Measurements from ENCODE around the gene HDLBP.

Gene HDLBP

GRCh38 chr2:241211276-241211675 lies 104.2 kb downstream of the HDLBP start:
- ATAC-seq (replicated peaks): peak in 1 of 2 donors; percentile 30
- H3K27ac Mint-ChIP-seq: no peak overlapping the region
- no peaks in the 10 kb centered on the region for H3K9me3 Mint-ChIP-seq
- H3K4me1 Mint-ChIP-seq: peaks cover 0 to 1% of the 10 kb centered on the region in 2 donors
- DNase-seq: no peak
- no peaks in the 10 kb centered on the region for H3K27me3 Mint-ChIP-seq
- no peaks in the 10 kb centered on the region for H3K36me3 Mint-ChIP-seq
- H3K4me3 Mint-ChIP-seq: no peak overlapping the region

GRCh38 chr2:241209271-241209670 lies 106.2 kb downstream of the HDLBP start:
- Mint-ChIP-seq H3K27ac (no peak overlapping the region), H3K4me3 (no peak overlapping the region), H3K9me3 (no peaks in the 10 kb centered on the region), H3K36me3 (no peaks in the 10 kb centered on the region), H3K27me3 (no peaks in the 10 kb centered on the region), H3K4me1 (no peaks in the 10 kb centered on the region)
- ATAC-seq (replicated peaks) (no peak), DNase-seq (no peak)

- no peaks in the 10 kb centered on the region for H3K4me1 Mint-ChIP-seq
- no peak for DNase-seq
- H3K36me3 Mint-ChIP-seq: no peaks in the 10 kb centered on the region
- peaks cover 0 to 4% of the 10 kb centered on the region in 2 donors for H3K27me3 Mint-ChIP-seq
- no peaks in the 10 kb centered on the region for H3K9me3 Mint-ChIP-seq
- H3K27ac Mint-ChIP-seq: no peak overlapping the region
- no peak overlapping the region for H3K4me3 Mint-ChIP-seq
- peak in 1 of 2 donors; percentile 12 for ATAC-seq (replicated peaks)
These were observed 107.4 kb downstream of the HDLBP start for GRCh38 chr2:241208058-241208457.

GRCh38 chr2:241207641-241208040 lies 107.8 kb downstream of the HDLBP start:
- peaks cover 0 to 4% of the 10 kb centered on the region in 2 donors for H3K27me3 Mint-ChIP-seq

GRCh38 chr2:241207151-241207550 lies 108.3 kb downstream of the HDLBP start:
- no peak for ATAC-seq (replicated peaks)
- DNase-seq: no peak
- Mint-ChIP-seq H3K9me3 (no peaks in the 10 kb centered on the region), H3K4me1 (no peaks in the 10 kb centered on the region), H3K27me3 (peaks cover 0 to 4% of the 10 kb centered on the region in 2 donors), H3K36me3 (no peaks in the 10 kb centered on the region), H3K27ac (no peak overlapping the region), H3K4me3 (no peak overlapping the region)

More at GRCh38 chr2:241207641-241208040, 107.8 kb downstream of the HDLBP start:
- no peaks in the 10 kb centered on the region for H3K36me3 Mint-ChIP-seq
- no peaks in the 10 kb centered on the region for H3K9me3 Mint-ChIP-seq
- DNase-seq (no peak), ATAC-seq (replicated peaks) (peak in 1 of 2 donors; percentile 4)
- no peak overlapping the region for H3K4me3 Mint-ChIP-seq
- no peak overlapping the region for H3K27ac Mint-ChIP-seq
- no peaks in the 10 kb centered on the region for H3K4me1 Mint-ChIP-seq

- Mint-ChIP-seq H3K27me3 (peaks cover 0 to 4% of the 10 kb centered on the region in 2 donors), H3K4me3 (no peak overlapping the region), H3K36me3 (no peaks in the 10 kb centered on the region), H3K4me1 (no peaks in the 10 kb centered on the region), H3K27ac (no peak overlapping the region), H3K9me3 (no peaks in the 10 kb centered on the region)
- DNase-seq (no peak), ATAC-seq (replicated peaks) (no peak)
These were observed 110.4 kb downstream of the HDLBP start for GRCh38 chr2:241205086-241205485.

GRCh38 chr2:241204490-241204889 lies 111.0 kb downstream of the HDLBP start:
- Mint-ChIP-seq H3K36me3 (no peaks in the 10 kb centered on the region), H3K4me3 (no peak overlapping the region), H3K27me3 (peaks cover 0 to 4% of the 10 kb centered on the region in 2 donors), H3K9me3 (no peaks in the 10 kb centered on the region), H3K4me1 (no peaks in the 10 kb centered on the region), H3K27ac (no peak overlapping the region)
- no peak for DNase-seq
- ATAC-seq (replicated peaks): peak in 1 of 2 donors; percentile 18

- DNase-seq (no peak), ATAC-seq (replicated peaks) (no peak)
- Mint-ChIP-seq H3K27me3 (peaks cover 0 to 4% of the 10 kb centered on the region in 2 donors), H3K4me1 (no peaks in the 10 kb centered on the region), H3K9me3 (no peaks in the 10 kb centered on the region), H3K4me3 (no peak overlapping the region), H3K27ac (no peak overlapping the region), H3K36me3 (no peaks in the 10 kb centered on the region)
These were observed 111.5 kb downstream of the HDLBP start for GRCh38 chr2:241204010-241204384.

- ATAC-seq (replicated peaks): no peak
These were observed 112.1 kb downstream of the HDLBP start for GRCh38 chr2:241203218-241204009.

GRCh38 chr2:241202681-241203080 lies 112.8 kb downstream of the HDLBP start:
- Mint-ChIP-seq H3K36me3 (no peaks in the 10 kb centered on the region), H3K4me3 (no peak overlapping the region), H3K27ac (no peak overlapping the region), H3K4me1 (no peaks in the 10 kb centered on the region), H3K9me3 (no peaks in the 10 kb centered on the region), H3K27me3 (peaks cover 0 to 4% of the 10 kb centered on the region in 2 donors)
- DNase-seq (no peak), ATAC-seq (replicated peaks) (no peak)

More at GRCh38 chr2:241203218-241204009, 112.1 kb downstream of the HDLBP start:
- no peaks in the 10 kb centered on the region for H3K9me3 Mint-ChIP-seq
- no peak for DNase-seq
- H3K4me3 Mint-ChIP-seq: no peak overlapping the region
- H3K27ac Mint-ChIP-seq: no peak overlapping the region
- H3K4me1 Mint-ChIP-seq: no peaks in the 10 kb centered on the region
- H3K36me3 Mint-ChIP-seq: no peaks in the 10 kb centered on the region
- peaks cover 0 to 4% of the 10 kb centered on the region in 2 donors for H3K27me3 Mint-ChIP-seq

GRCh38 chr2:241202268-241202585 lies 113.2 kb downstream of the HDLBP start:
- no peak for ATAC-seq (replicated peaks)
- peaks cover 0 to 4% of the 10 kb centered on the region in 2 donors for H3K27me3 Mint-ChIP-seq
- no peak overlapping the region for H3K4me3 Mint-ChIP-seq
- H3K27ac Mint-ChIP-seq: no peak overlapping the region
- H3K4me1 Mint-ChIP-seq: no peaks in the 10 kb centered on the region
- no peaks in the 10 kb centered on the region for H3K9me3 Mint-ChIP-seq
- no peaks in the 10 kb centered on the region for H3K36me3 Mint-ChIP-seq
- no peak for DNase-seq

- H3K27me3 Mint-ChIP-seq: peaks cover 0 to 4% of the 10 kb centered on the region in 2 donors
- no peaks in the 10 kb centered on the region for H3K9me3 Mint-ChIP-seq
- DNase-seq (no peak), ATAC-seq (replicated peaks) (no peak)
- H3K4me1 Mint-ChIP-seq: no peaks in the 10 kb centered on the region
- no peak overlapping the region for H3K4me3 Mint-ChIP-seq
- H3K36me3 Mint-ChIP-seq: no peaks in the 10 kb centered on the region
- H3K27ac Mint-ChIP-seq: no peak overlapping the region
These were observed 113.8 kb downstream of the HDLBP start for GRCh38 chr2:241201445-241202267.

GRCh38 chr2:241200822-241201395 lies 114.6 kb downstream of the HDLBP start:
- no peaks in the 10 kb centered on the region for H3K36me3 Mint-ChIP-seq
- DNase-seq (no peak), ATAC-seq (replicated peaks) (no peak)
- H3K27ac Mint-ChIP-seq: no peak overlapping the region
- no peaks in the 10 kb centered on the region for H3K4me1 Mint-ChIP-seq
- no peaks in the 10 kb centered on the region for H3K9me3 Mint-ChIP-seq
- peaks cover 0 to 4% of the 10 kb centered on the region in 2 donors for H3K27me3 Mint-ChIP-seq
- no peak overlapping the region for H3K4me3 Mint-ChIP-seq

- Mint-ChIP-seq H3K27me3 (peaks cover 0 to 4% of the 10 kb centered on the region in 2 donors), H3K4me3 (no peak overlapping the region), H3K36me3 (no peaks in the 10 kb centered on the region), H3K9me3 (no peaks in the 10 kb centered on the region), H3K27ac (no peak overlapping the region), H3K4me1 (no peaks in the 10 kb centered on the region)
- no peak for DNase-seq
- no peak for ATAC-seq (replicated peaks)
These were observed 115.3 kb downstream of the HDLBP start for GRCh38 chr2:241199897-241200821.
